K562 treated with DMSO at 1 percent for 24 hours (cell line): ENCODE measurements around the gene CENPU. TPM values are rescaled to one million over a fixed set of nuclear protein-coding genes. Genes with fewer than 3 reads are reported as not detected.

Source experiments
- total RNA-seq: library from RNA; unstranded; fragments of 300-600 nt; gene quantifications from 2 replicates; pipeline ENCODE4 v1.2.3, GENCODE V29; 2022; ENCODE audit warnings: low read depth; ENCODE audit not compliant: insufficient read depth

The CENPU gene
- 41.0 and 51.2 TPM in 2 replicates for total RNA-seq

GRCh38 chr4:184733654-184734524, at the start of gene CENPU:
Gene CENPU, minus strand, starts transcription at chr4:184734096. Its CDS starts 34 bp downstream, at chr4:184734062.

GRCh38 chr4:184649026-184649970, 84.6 kb downstream of the CENPU start, which contains the start of the genes CASP3 and PRIMPOL:
Gene CASP3, minus strand, starts transcription at chr4:184649447. Its CDS starts 10,994 bp downstream, at chr4:184638453.
Gene PRIMPOL, plus strand, starts transcription at chr4:184649738. Its CDS starts 7,403 bp downstream, at chr4:184657141.

Other genes with a start within 250 kb of the CENPU start
- gene CASP3, start 84.6 kb downstream of the CENPU start, total RNA-seq = 20.1 and 24.1 TPM in 2 replicates
- gene PRIMPOL, start 84.4 kb downstream of the CENPU start, total RNA-seq = 10.9 and 24.3 TPM in 2 replicates
- gene ACSL1, start 91.9 kb upstream of the CENPU start, total RNA-seq = 26.8 and 34.7 TPM in 2 replicates